HG02981 (cell line): Measurements from ENCODE around the gene MECR.

Experiments
- ATAC-seq: cut with Tn5 transposase; IDR thresholded peaks from one replicate; pipeline ENCODE4 v1.9.1; 2021; ENCODE audit warnings: mild to moderate bottlenecking, moderate library complexity; ENCODE audit not compliant: unreplicated experiment

Gene MECR

GRCh38 chr1:29208442-29208841 is 22.3 kb downstream of the MECR start:
- no peak for ATAC-seq

GRCh38 chr1:29202584-29203340 is 28.0 kb downstream of the MECR start:
- peak; percentile 68 for ATAC-seq

GRCh38 chr1:29202053-29202452 is 28.7 kb downstream of the MECR start:
- ATAC-seq: no peak

- no peak for ATAC-seq
These were observed 29.1 kb downstream of the MECR start for GRCh38 chr1:29201595-29202051.

- ATAC-seq: no peak
These were observed 29.7 kb downstream of the MECR start for GRCh38 chr1:29200906-29201594.

GRCh38 chr1:29197993-29198392 is 32.7 kb downstream of the MECR start:
- ATAC-seq: no peak

- no peak for ATAC-seq
These were observed 33.2 kb downstream of the MECR start for GRCh38 chr1:29197590-29197924.

- no peak for ATAC-seq
These were observed 33.7 kb downstream of the MECR start for GRCh38 chr1:29196863-29197589.

GRCh38 chr1:29195881-29196291 is 34.8 kb downstream of the MECR start:
- no peak for ATAC-seq

GRCh38 chr1:29193879-29194455 is 36.8 kb downstream of the MECR start:
- ATAC-seq: no peak

- no peak for ATAC-seq
These were observed 40.0 kb downstream of the MECR start for GRCh38 chr1:29190718-29191117.

- no peak for ATAC-seq
These were observed 44.0 kb downstream of the MECR start for GRCh38 chr1:29186707-29187106.

- no peak for ATAC-seq
These were observed 44.5 kb downstream of the MECR start for GRCh38 chr1:29186252-29186651.

- ATAC-seq: no peak
These were observed 47.4 kb downstream of the MECR start for GRCh38 chr1:29183287-29183686.

- peak; percentile 87 for ATAC-seq
These were observed 49.1 kb downstream of the MECR start, which contains the start of gene SRSF4 for GRCh38 chr1:29181413-29182225. Gene SRSF4, minus strand, starts transcription at chr1:29181900. Its CDS starts 148 bp downstream, at chr1:29181752.

GRCh38 chr1:29180497-29181412 is 50.0 kb downstream of the MECR start:
- ATAC-seq: no peak

GRCh38 chr1:29179641-29180184 is 51.0 kb downstream of the MECR start:
- ATAC-seq: no peak

GRCh38 chr1:29177022-29177705 is 53.6 kb downstream of the MECR start:
- no peak for ATAC-seq

- no peak for ATAC-seq
These were observed 54.2 kb downstream of the MECR start for GRCh38 chr1:29176576-29176975.
